Activated CD4-positive, CD25-positive, alpha-beta regulatory T cell treated with anti-CD3 and anti-CD28 coated beads, Interleukin-2, amount 50 U/mL, for 24 hours (primary cell): ENCODE results near the gene PXMP4.

ENCODE experiments used
- ATAC-seq, 2 donors: fragments of 150-1000 bp; cut with Tn5 transposase; one replicate each; pipeline ENCODE4 v1.10.0; 2021; ENCODE audit warnings: mild to moderate bottlenecking in 1 of 2, moderate library complexity in 1 of 2

Gene PXMP4

DNA sequence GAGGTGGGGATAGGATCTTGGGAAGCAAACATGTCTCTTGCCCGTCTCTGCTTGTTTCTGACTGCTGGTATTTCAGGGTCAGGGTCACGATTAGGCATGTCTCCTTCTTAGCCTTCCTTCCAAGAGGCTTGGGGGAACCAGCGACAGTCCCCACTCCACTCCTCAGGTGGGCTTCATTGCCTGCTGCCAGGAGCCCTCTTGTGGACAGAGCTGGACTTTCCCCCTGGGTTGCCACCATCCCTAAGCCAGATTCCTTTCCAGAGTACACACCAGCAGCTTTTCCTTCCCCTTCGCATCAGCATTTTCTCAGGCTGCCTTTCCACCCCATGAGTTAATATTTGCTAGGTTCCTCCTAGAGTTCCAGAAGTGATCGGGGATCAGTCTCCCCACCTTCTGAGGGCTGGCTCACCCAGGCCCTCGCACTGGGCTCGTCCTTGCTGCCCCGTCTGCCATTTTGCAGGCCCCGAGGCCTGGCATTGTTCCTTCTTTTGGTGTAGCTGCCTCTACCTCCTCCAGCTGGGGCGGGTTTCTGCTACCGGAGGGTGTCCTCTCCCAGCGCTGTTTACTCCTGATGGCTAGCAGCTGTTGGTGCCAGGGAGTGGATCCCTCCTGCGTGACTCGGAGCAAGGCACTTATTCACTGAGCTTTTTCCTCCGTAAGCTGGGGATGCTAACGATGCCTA lies 66.8 kb downstream of the PXMP4 start:
- ATAC-seq, result no peak
